Smooth muscle cell (in vitro differentiated cells): ENCODE results near the gene TLX1. TPM values are rescaled to one million over a fixed set of nuclear protein-coding genes. Genes with fewer than 3 reads are reported as not detected.

Source experiments
- DNase-seq: peaks from one replicate; lab custom pipeline; 2025; ENCODE audit not compliant: unreplicated experiment; lab: John Stamatoyannopoulos, UW
- H2AFZ ChIP-seq: fragments of 200-600 bp; sonication (generic); 2 replicates; pipeline ENCODE4 v1.6.0; 2016; ENCODE audit warnings: antibody characterized with exemption, low read depth, mild to moderate bottlenecking
- H3F3A ChIP-seq: fragments of 200-600 bp; sonication (generic); 2 replicates; pipeline ENCODE4 v1.6.0; 2017; ENCODE audit warnings: antibody characterized with exemption, low read depth
- H3K27ac ChIP-seq: fragments of 200-600 bp; sonication (generic); 2 replicates; pipeline ENCODE4 v1.5.1; 2016; ENCODE audit warnings: low read depth, mild to moderate bottlenecking
- H3K27me3 ChIP-seq: fragments of 200-600 bp; sonication (generic); 2 replicates; pipeline ENCODE4 v1.6.1; 2016; ENCODE audit warnings: low read depth, mild to moderate bottlenecking
- H3K36me3 ChIP-seq: fragments of 200-600 bp; sonication (generic); 2 replicates; pipeline ENCODE4 v1.5.1; 2016; ENCODE audit warnings: low read depth
- H3K4me1 ChIP-seq: fragments of 200-600 bp; sonication (generic); 2 replicates; pipeline ENCODE4 v1.5.1; 2016; ENCODE audit warnings: low read depth
- H3K4me2 ChIP-seq: fragments of 200-600 bp; sonication (generic); 2 replicates; pipeline ENCODE4 v1.6.0; 2016; ENCODE audit warnings: mild to moderate bottlenecking
- H3K4me3 ChIP-seq: fragments of 200-600 bp; sonication (generic); 2 replicates; pipeline ENCODE4 v1.5.1; 2016; ENCODE audit warnings: mild to moderate bottlenecking
- H3K79me2 ChIP-seq: fragments of 200-600 bp; sonication (generic); 2 replicates; pipeline ENCODE4 v1.6.0; 2016; ENCODE audit warnings: low read depth, mild to moderate bottlenecking
- H3K9ac ChIP-seq: fragments of 200-600 bp; sonication (generic); 2 replicates; pipeline ENCODE4 v1.6.0; 2016; ENCODE audit warnings: low read depth
- H3K9me3 ChIP-seq: fragments of 200-600 bp; sonication (generic); replicated peaks from 2 replicates; pipeline ENCODE4 v1.5.1; 2016; ENCODE audit warnings: low read depth
- H4K20me1 ChIP-seq: fragments of 200-600 bp; sonication (generic); 2 replicates; pipeline ENCODE4 v1.6.0; 2016; ENCODE audit warnings: low read depth
- CTCF ChIP-seq: fragments of 200-600 bp; sonication (generic); IDR thresholded peaks from 2 replicates; pipeline ENCODE4 v1.5.1; 2017; ENCODE audit warnings: borderline replicate concordance, mild to moderate bottlenecking, antibody characterized with exemption; ENCODE audit not compliant: insufficient read depth, poor library complexity, severe bottlenecking
- WGBS: methylation state at CpG from one replicate; pipeline ENCODE4 v1.1.7; 2016; ENCODE audit warnings: low lambda C conversion rate; 5-methylcytosine and 5-hydroxymethylcytosine counted together
- polyA plus RNA-seq: library from polyadenylated mRNA; unstranded; fragments of >200 nt; fragmentation: Nextera tagmentation; extraction: Ambion mirVana; gene quantifications from 2 replicates; pipeline ENCODE4 v1.2.1, GENCODE V29; 2016
- total RNA-seq: library from RNA; depleted of rRNA; stranded (reverse); fragments of >200 nt; gene quantifications from 2 replicates; pipeline ENCODE4 v1.2.3, GENCODE V29; 2014

TLX1 gene
- total and polyA plus RNA-seq, 2 experiments from 2014 or later: not detected

GRCh38 chr10:101174319-101174718 lies 43.2 kb downstream of the TLX1 start:
- H3K9me3 ChIP-seq: peaks cover 3% of the 10 kb centered on the region
- no peak overlapping the region for H3K4me3 ChIP-seq
- WGBS: 88% methylated on average over 2 of the region's 2 CpGs

GRCh38 chr10:101176577-101176976 lies 45.5 kb downstream of the TLX1 start:
- no peak for DNase-seq
- no peak overlapping the region for H3K4me2 ChIP-seq
- peaks cover 14% of the 10 kb centered on the region for H3K27me3 ChIP-seq
- no peak overlapping the region for H3K9ac ChIP-seq
- no peaks in the 10 kb centered on the region for H3K36me3 ChIP-seq
- no peak overlapping the region for H2AFZ ChIP-seq
- TF ChIP-seq CTCF: no peak
- WGBS: 82% methylated on average over 4 of the region's 4 CpGs
- H3F3A ChIP-seq: no peaks in the 10 kb centered on the region
- H3K4me1 ChIP-seq: no peaks in the 10 kb centered on the region
- no peaks in the 10 kb centered on the region for H4K20me1 ChIP-seq
- H3K27ac ChIP-seq: no peak overlapping the region
- H3K79me2 ChIP-seq: no peaks in the 10 kb centered on the region
- peaks cover 3% of the 10 kb centered on the region for H3K9me3 ChIP-seq
- no peak overlapping the region for H3K4me3 ChIP-seq

More at GRCh38 chr10:101174319-101174718, 43.2 kb downstream of the TLX1 start:
- Histone ChIP-seq H3F3A (no peaks in the 10 kb centered on the region), H3K79me2 (no peaks in the 10 kb centered on the region), H3K27ac (no peak overlapping the region), H4K20me1 (no peaks in the 10 kb centered on the region), H3K36me3 (no peaks in the 10 kb centered on the region), H3K27me3 (peaks cover 14% of the 10 kb centered on the region), H2AFZ (no peak overlapping the region), H3K4me2 (no peak overlapping the region), H3K9ac (no peak overlapping the region), H3K4me1 (no peaks in the 10 kb centered on the region)
- TF ChIP-seq CTCF: no peak
- DNase-seq: no peak

GRCh38 chr10:101182936-101183335 lies 51.8 kb downstream of the TLX1 start:
- H3K4me2 ChIP-seq: no peak overlapping the region
- 76% methylated on average over 2 of the region's 2 CpGs for WGBS
- no peaks in the 10 kb centered on the region for H3K79me2 ChIP-seq
- no peak overlapping the region for H2AFZ ChIP-seq
- no peak overlapping the region for H3K4me3 ChIP-seq
- no peak for DNase-seq
- H4K20me1 ChIP-seq: no peaks in the 10 kb centered on the region
- H3K4me1 ChIP-seq: no peaks in the 10 kb centered on the region
- TF ChIP-seq CTCF: no peak
- peaks cover 20% of the 10 kb centered on the region for H3K27me3 ChIP-seq
- no peak overlapping the region for H3K27ac ChIP-seq
- no peaks in the 10 kb centered on the region for H3K36me3 ChIP-seq
- H3F3A ChIP-seq: no peaks in the 10 kb centered on the region
- H3K9me3 ChIP-seq: no peaks in the 10 kb centered on the region
- no peak overlapping the region for H3K9ac ChIP-seq

- no peak for DNase-seq
- Histone ChIP-seq H3F3A (no peaks in the 10 kb centered on the region), H4K20me1 (no peaks in the 10 kb centered on the region), H3K79me2 (no peaks in the 10 kb centered on the region), H3K27ac (no peak overlapping the region), H3K36me3 (no peaks in the 10 kb centered on the region), H3K9ac (no peak overlapping the region), H3K27me3 (peaks cover 20% of the 10 kb centered on the region), H3K4me1 (no peaks in the 10 kb centered on the region), H3K4me3 (no peak overlapping the region), H3K4me2 (no peak overlapping the region), H2AFZ (no peak overlapping the region), H3K9me3 (no peaks in the 10 kb centered on the region)
- 80% methylated on average over 6 of the region's 6 CpGs for WGBS
- no peak for TF ChIP-seq CTCF
Measured at GRCh38 chr10:101183458-101184183, 52.5 kb downstream of the TLX1 start.
